ENCODE measurements around the gene PRKAB1.
"Not testable (repeated sequence)": the region's sequence is repeated elsewhere in the genome, so short reads cannot be mapped to it uniquely, and the experiment has no call there.

- not testable (repeated sequence) for TF ChIP-seq CTCF, POLR2A (IDR thresholded peaks at IDR 0.05)
Measured at GRCh38 chr12:119706427-119706826, 38.5 kb downstream of the PRKAB1 start.

Measured in adrenal gland (tissue), 5 donors.